Upper lobe of right lung (tissue), 1 donor: Measurements from ENCODE around the gene SELE. TPM values are rescaled to one million over a fixed set of nuclear protein-coding genes. Genes with fewer than 3 reads are reported as not detected.
"Not testable (repeated sequence)": the region's sequence is repeated elsewhere in the genome, so short reads cannot be mapped to it uniquely, and the experiment has no call there.

Source experiments
- ATAC-seq: fragments of 200-7000 bp; cut with Tn5 transposase; one replicate; pipeline ENCODE4 v1.9.1; 2020; ENCODE audit warnings: mild to moderate bottlenecking, moderate library complexity
- DNase-seq: peaks from one replicate; pipeline ENCODE4 v3.0.0-alpha.2; 2020
- H3K27ac ChIP-seq: fragments of 200-600 bp; one replicate; pipeline ENCODE4 v1.8.0; 2022
- H3K27me3 ChIP-seq: fragments of 200-600 bp; one replicate; pipeline ENCODE4 v1.8.0; 2022; ENCODE audit warnings: mild to moderate bottlenecking
- H3K36me3 ChIP-seq: fragments of 200-600 bp; one replicate; pipeline ENCODE4 v1.8.0; 2022
- H3K4me1 ChIP-seq: fragments of 200-600 bp; one replicate; pipeline ENCODE4 v1.8.0; 2022
- H3K4me3 ChIP-seq: fragments of 200-600 bp; one replicate; pipeline ENCODE4 v1.8.0; 2022; ENCODE audit warnings: mild to moderate bottlenecking
- H3K9me3 ChIP-seq: fragments of 200-600 bp; one replicate; pipeline ENCODE4 v1.8.0; 2022
- CTCF ChIP-seq: fragments of 200-600 bp; IDR thresholded peaks from one replicate; pipeline ENCODE4 v1.8.0; 2022; ENCODE audit warnings: antibody characterized with exemption
- intact Hi-C: fragments of 100-400 bp; cut with DNase I; formaldehyde crosslinking; loops from one replicate; pipeline ENCODE4 v1.11.0; 2022
- total RNA-seq: library from RNA; stranded (reverse); fragmentation: NEBNext Ultra II Directional; extraction: Animal tissue kit (Norgen Biotek cat#: 25700); gene quantifications from one replicate; pipeline ENCODE4 v1.2.1, GENCODE V29; 2021
- donor health status: DM: no; HTN: yes; CAD: no; lungs with severe emphysema.

Gene SELE
- total RNA-seq, 1 donor from 2014 or later, result 1.5 TPM

- Histone ChIP-seq H3K9me3 (no peaks in the 10 kb centered on the region), H3K27me3 (no peaks in the 10 kb centered on the region), H3K36me3 (no peaks in the 10 kb centered on the region), H3K4me1 (peaks cover 13% of the 10 kb centered on the region), H3K27ac (no peak overlapping the region), H3K4me3 (no peak overlapping the region)
- intact Hi-C loops, result no loop called here
- no peak for TF ChIP-seq CTCF
- no peak for DNase-seq
- no peak for ATAC-seq
Measured at GRCh38 chr1:169690489-169690888, 43.4 kb downstream of the SELE start.

DNA sequence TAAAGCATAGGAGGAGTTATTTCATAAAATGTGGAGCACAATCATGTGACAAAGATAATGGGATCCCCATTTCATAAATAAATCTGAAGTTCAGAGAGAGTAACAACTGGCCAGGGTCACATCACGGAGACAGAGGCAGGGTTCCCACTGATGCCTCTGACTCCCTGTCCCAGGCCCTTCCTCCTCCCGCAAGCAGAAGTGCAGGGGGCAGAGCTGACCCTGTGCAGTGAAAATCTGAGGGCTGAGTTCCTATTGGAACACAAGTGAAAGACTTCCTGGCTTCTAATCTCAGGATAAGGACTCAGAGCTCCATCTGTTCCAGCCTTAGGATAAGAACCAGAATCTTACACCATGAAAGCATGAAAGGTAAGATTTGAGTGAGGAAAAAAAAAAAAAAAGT is 44.5 kb downstream of the SELE start:
- intact Hi-C loops, result no loop called here

GRCh38 chr1:169688377-169688776 is 45.5 kb downstream of the SELE start:
- intact Hi-C loops, H3K27ac ChIP-seq, H3K4me3 ChIP-seq, H3K4me1 ChIP-seq, H3K9me3 ChIP-seq, ATAC-seq, H3K36me3 ChIP-seq, DNase-seq, H3K27me3 ChIP-seq: not testable (repeated sequence)

More for the DNA sequence above, 44.5 kb downstream of the SELE start:
- no peak for TF ChIP-seq CTCF
- ATAC-seq, result no peak
- Histone ChIP-seq H3K27me3 (no peaks in the 10 kb centered on the region), H3K4me1 (peaks cover 13% of the 10 kb centered on the region), H3K9me3 (no peaks in the 10 kb centered on the region), H3K4me3 (no peak overlapping the region), H3K36me3 (no peaks in the 10 kb centered on the region), H3K27ac (no peak overlapping the region)
- DNase-seq, result no peak

- Histone ChIP-seq H3K4me3 (no peak overlapping the region), H3K27me3 (no peaks in the 10 kb centered on the region), H3K4me1 (no peaks in the 10 kb centered on the region), H3K9me3 (no peaks in the 10 kb centered on the region), H3K27ac (no peak overlapping the region), H3K36me3 (no peaks in the 10 kb centered on the region)
- ATAC-seq (no peak), DNase-seq (no peak)
- intact Hi-C loops, result no loop called here
- TF ChIP-seq CTCF, result no peak
Measured at GRCh38 chr1:169683661-169684060, 50.2 kb downstream of the SELE start.

DNA sequence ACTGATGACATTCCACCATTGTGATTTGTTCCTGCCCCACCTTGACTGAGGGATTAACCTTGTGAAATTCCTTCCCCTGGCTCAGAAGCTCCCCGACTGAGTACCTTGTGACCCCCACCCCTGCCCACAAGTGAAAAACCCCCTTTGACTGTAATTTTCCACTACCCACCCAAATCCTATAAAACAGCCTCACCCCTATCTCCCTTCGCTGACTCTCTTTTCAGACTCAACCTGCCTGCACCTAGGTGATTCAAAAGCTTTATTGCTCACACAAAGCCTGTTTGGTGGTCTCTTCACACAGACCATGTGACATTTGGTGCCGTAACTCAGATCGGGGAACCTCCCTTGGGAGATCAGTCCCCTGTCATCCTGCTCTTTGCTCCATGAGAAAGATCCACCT is 50.7 kb downstream of the SELE start:
- H3K27me3 ChIP-seq, ATAC-seq, H3K36me3 ChIP-seq, DNase-seq, H3K27ac ChIP-seq, H3K4me1 ChIP-seq, H3K9me3 ChIP-seq, intact Hi-C loops, H3K4me3 ChIP-seq: not testable (repeated sequence)

- no peak for TF ChIP-seq CTCF
- H3K27me3 ChIP-seq, result no peaks in the 10 kb centered on the region
- H3K4me3 ChIP-seq, result no peak overlapping the region
- no peak overlapping the region for H3K27ac ChIP-seq
- H3K36me3 ChIP-seq, result no peaks in the 10 kb centered on the region
- ATAC-seq (no peak), DNase-seq (no peak)
- intact Hi-C loops, result no loop called here
- no peaks in the 10 kb centered on the region for H3K9me3 ChIP-seq
- H3K4me1 ChIP-seq, result no peaks in the 10 kb centered on the region
Measured at GRCh38 chr1:169682071-169682470, 51.8 kb downstream of the SELE start.

DNA sequence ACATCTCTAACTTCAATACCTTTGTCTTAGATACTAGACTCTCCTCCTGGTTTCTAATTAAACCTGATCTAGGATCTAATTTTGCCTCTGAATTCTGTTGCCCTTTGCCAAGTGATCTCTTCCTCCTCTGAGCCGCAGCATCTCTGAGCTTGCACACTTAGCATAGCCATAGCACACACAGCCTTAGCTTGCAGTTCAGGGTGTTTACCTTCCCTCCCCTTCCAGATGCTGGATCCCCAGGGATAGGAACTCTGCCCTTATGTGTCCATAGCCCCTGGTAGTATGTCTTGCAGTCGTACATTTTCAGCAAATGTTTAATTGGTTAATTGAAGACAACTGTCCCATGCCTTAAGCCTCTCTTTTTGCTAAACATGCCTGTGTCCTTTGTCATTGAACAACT is 52.7 kb downstream of the SELE start:
- H3K4me1 ChIP-seq, result no peaks in the 10 kb centered on the region
- no peak for DNase-seq
- TF ChIP-seq CTCF, result no peak
- H3K27me3 ChIP-seq, result no peaks in the 10 kb centered on the region
- intact Hi-C loops, result no loop called here
- no peak overlapping the region for H3K4me3 ChIP-seq
- H3K9me3 ChIP-seq, result no peaks in the 10 kb centered on the region
- no peak overlapping the region for H3K27ac ChIP-seq
- H3K36me3 ChIP-seq, result no peaks in the 10 kb centered on the region
- ATAC-seq, result no peak
